HG03342 (cell line): Measurements from ENCODE around the gene LETMD1.
A peak's percentile ranks its signal among the peaks of the same experiment; 100 is the strongest.
"Not testable (repeated sequence)": the region's sequence is repeated elsewhere in the genome, so short reads cannot be mapped to it uniquely, and the experiment has no call there.

Source experiments
- ATAC-seq: cut with Tn5 transposase; IDR thresholded peaks from one replicate; pipeline ENCODE4 v1.9.1; 2021; ENCODE audit warnings: mild to moderate bottlenecking, moderate library complexity; ENCODE audit not compliant: unreplicated experiment

The LETMD1 gene

GRCh38 chr12:51047655-51048540 lies at the start of gene LETMD1:
Gene LETMD1, plus strand, starts transcription at chr12:51048327. Its CDS starts 30 bp downstream, at chr12:51048357.
- ATAC-seq: peak; percentile 98

- ATAC-seq: no peak
Observed at GRCh38 chr12:50999093-50999492, 49.0 kb upstream of the LETMD1 start.

- ATAC-seq: no peak
Observed at GRCh38 chr12:51000245-51000644, 47.9 kb upstream of the LETMD1 start.

- no peak for ATAC-seq
Observed at GRCh38 chr12:51001799-51002198, 46.3 kb upstream of the LETMD1 start.

GRCh38 chr12:51004504-51004903 lies 43.6 kb upstream of the LETMD1 start:
- no peak for ATAC-seq

- ATAC-seq: no peak
Observed at GRCh38 chr12:51005030-51005429, 43.1 kb upstream of the LETMD1 start.

GRCh38 chr12:51005671-51006070 lies 42.5 kb upstream of the LETMD1 start:
- ATAC-seq: no peak

- ATAC-seq: no peak
Observed at GRCh38 chr12:51008329-51009055, 39.6 kb upstream of the LETMD1 start.

GRCh38 chr12:51009056-51009440 lies 39.1 kb upstream of the LETMD1 start:
- ATAC-seq: no peak

GRCh38 chr12:51011955-51012354 lies 36.2 kb upstream of the LETMD1 start:
- ATAC-seq: no peak

- ATAC-seq: no peak
Observed at GRCh38 chr12:51012570-51013236, 35.4 kb upstream of the LETMD1 start.

GRCh38 chr12:51013441-51013840 lies 34.7 kb upstream of the LETMD1 start:
- ATAC-seq: no peak

- ATAC-seq: not testable (repeated sequence)
Observed at GRCh38 chr12:51014467-51014866, 33.7 kb upstream of the LETMD1 start.

- ATAC-seq: no peak
Observed at GRCh38 chr12:51017452-51017851, 30.7 kb upstream of the LETMD1 start.

- no peak for ATAC-seq
Observed at GRCh38 chr12:51018956-51019355, 29.2 kb upstream of the LETMD1 start.

GRCh38 chr12:51019927-51020326 lies 28.2 kb upstream of the LETMD1 start:
- no peak for ATAC-seq

- no peak for ATAC-seq
Observed at GRCh38 chr12:51020448-51021182, 27.5 kb upstream of the LETMD1 start.

GRCh38 chr12:51021694-51022093 lies 26.4 kb upstream of the LETMD1 start:
- ATAC-seq: no peak

- no peak for ATAC-seq
Observed at GRCh38 chr12:51023625-51024382, 24.3 kb upstream of the LETMD1 start.

- peak; percentile 1 for ATAC-seq
Observed at GRCh38 chr12:51025338-51025835, 22.7 kb upstream of the LETMD1 start.
